H1 (cell line): ENCODE data around the gene ZBTB49. TPM values are rescaled to one million over a fixed set of nuclear protein-coding genes. Genes with fewer than 3 reads are reported as not detected.
"Not testable (repeated sequence)": the region's sequence is repeated elsewhere in the genome, so short reads cannot be mapped to it uniquely, and the experiment has no call there.

Experiments
- CTCF ChIA-PET: fragments of 300-600 bp; sonication (Branson Sonifier 250); formaldehyde crosslinking; loops from one replicate; lab custom pipeline; 2021; ENCODE audit not compliant: partially characterized antibody; lab: Charles Lee
- POLR2A ChIA-PET: fragments of 300-600 bp; sonication (Branson Sonifier 250); formaldehyde crosslinking; loops from one replicate; lab custom pipeline; 2021; ENCODE audit warnings: inconsistent platforms; ENCODE audit not compliant: partially characterized antibody; lab: Charles Lee
- DNase-seq, 2 experiments: peaks; one replicate each; pipeline versions ENCODE4 v3.0.0 to v3.0.0-alpha.2; 2010 to 2022; ENCODE audit warnings: low spot score in 2 of 2, low read depth in 1 of 2, mixed read lengths in 1 of 2
- FAIRE-seq: peaks from 2 replicates; lab custom pipeline; 2011; peaks lifted over from hg19 to GRCh38; lab: Jason Lieb, UNC
- H2AFZ ChIP-seq: 2 replicates; pipeline ENCODE4 v1.8.1; 2012; ENCODE audit warnings: low read length, inconsistent platforms
- H2AK5ac ChIP-seq: 2 replicates; pipeline ENCODE4 v1.6.1; 2013; ENCODE audit warnings: low read depth, low read length
- H2BK120ac ChIP-seq: replicated peaks from 2 replicates; pipeline ENCODE3; 2013; ENCODE audit warnings: low read depth, low read length, inconsistent platforms
- H2BK12ac ChIP-seq: 2 replicates; pipeline ENCODE4 v1.6.1; 2013; ENCODE audit warnings: low read depth, low read length
- H2BK15ac ChIP-seq: 2 replicates; pipeline ENCODE4 v1.6.1; 2013; ENCODE audit warnings: low read length
- H2BK20ac ChIP-seq: 2 replicates; pipeline ENCODE4 v1.6.1; 2013; ENCODE audit warnings: low read length
- H2BK5ac ChIP-seq: 2 replicates; pipeline ENCODE4 v1.6.1; 2013; ENCODE audit warnings: low read depth, low read length
- H3K14ac ChIP-seq: 2 replicates; pipeline ENCODE4 v1.6.1; 2013; ENCODE audit warnings: inconsistent platforms; ENCODE audit not compliant: insufficient read length
- H3K18ac ChIP-seq: 2 replicates; pipeline ENCODE4 v1.6.1; 2013; ENCODE audit warnings: low read length; ENCODE audit errors: extremely low read depth
- H3K23ac ChIP-seq: 2 replicates; pipeline ENCODE4 v1.6.1; 2013; ENCODE audit warnings: inconsistent platforms; ENCODE audit not compliant: insufficient read length
- H3K23me2 ChIP-seq: 2 replicates; pipeline ENCODE4 v1.6.1; 2013; ENCODE audit warnings: low read depth, low read length
- H3K27ac ChIP-seq: 2 replicates; pipeline ENCODE4 v1.6.1; 2011; ENCODE audit warnings: low read depth, low read length, inconsistent platforms
- H3K27me3 ChIP-seq, 4 experiments: replicated peaks in 1 of 4; 1 replicate in 1 of 4; 2 replicates in 3 of 4; pipeline versions ENCODE4 v1.6.1 to v1.8.1; 2011 to 2013; ENCODE audit warnings: low read length in 3 of 4, mild to moderate bottlenecking in 3 of 4, inconsistent platforms in 2 of 4, mixed read lengths in 2 of 4, moderate library complexity in 1 of 4; ENCODE audit not compliant: control insufficient read depth in 3 of 4, insufficient read depth in 3 of 4; ENCODE audit errors: extremely low read depth in 1 of 4
- H3K36me3 ChIP-seq, 4 experiments: 2 replicates each; pipeline versions ENCODE4 v1.6.1 to v1.8.1; 2011 to 2013; ENCODE audit warnings: mild to moderate bottlenecking in 4 of 4, low read length in 3 of 4, moderate library complexity in 2 of 4, control low read depth in 1 of 4, inconsistent platforms in 1 of 4; ENCODE audit not compliant: insufficient read depth in 4 of 4, control insufficient read depth in 2 of 4
- H3K4ac ChIP-seq: replicated peaks from 2 replicates; pipeline ENCODE3; 2013; ENCODE audit warnings: low read length, low read depth, mixed read lengths, inconsistent platforms; ENCODE audit not compliant: insufficient read length
- H3K4me1 ChIP-seq, 4 experiments: replicated peaks in 1 of 4; 1 replicate in 1 of 4; 2 replicates in 3 of 4; pipeline versions ENCODE4 v1.6.1 to v1.8.1; 2011 to 2013; ENCODE audit warnings: low read length in 3 of 4, inconsistent platforms in 2 of 4, mixed read lengths in 1 of 4; ENCODE audit not compliant: insufficient read depth in 4 of 4, control insufficient read depth in 3 of 4
- H3K4me2 ChIP-seq, 2 experiments: 2 replicates each; pipeline versions ENCODE4 v1.6.1 to v1.8.1; 2011 to 2013; ENCODE audit warnings: low read depth in 2 of 2, low read length in 2 of 2, control low read depth in 1 of 2, inconsistent platforms in 1 of 2, mild to moderate bottlenecking in 1 of 2; ENCODE audit not compliant: insufficient read depth in 1 of 2
- H3K4me3 ChIP-seq, 4 experiments: fragments of 200-600, 300-600 bp in 1 of 4; sonication (generic), shearing (Covaris generic), sonication (Bioruptor Twin) in 1 of 4; 2 replicates each; pipeline versions ENCODE4 v1.5.1 to v1.8.1; 2011 to 2016; ENCODE audit warnings: low read length in 4 of 4, low read depth in 3 of 4, control low read depth in 2 of 4, inconsistent platforms in 2 of 4, mild to moderate bottlenecking in 2 of 4, mixed read lengths in 1 of 4, moderate library complexity in 1 of 4; ENCODE audit not compliant: insufficient read depth in 2 of 4; ENCODE audit errors: extremely low read depth in 1 of 4
- H3K56ac ChIP-seq: replicated peaks from 2 replicates; pipeline ENCODE3; 2013; ENCODE audit warnings: low read depth, mild to moderate bottlenecking, mixed read lengths, low read length, inconsistent platforms; ENCODE audit not compliant: insufficient read length
- H3K79me1 ChIP-seq: 2 replicates; pipeline ENCODE4 v1.6.1; 2013; ENCODE audit warnings: low read depth, low read length, control low read depth
- H3K79me2 ChIP-seq, 2 experiments: 2 replicates each; pipeline versions ENCODE4 v1.6.1 to v1.8.1; 2012 to 2013; ENCODE audit warnings: low read length in 2 of 2, mild to moderate bottlenecking in 2 of 2, inconsistent platforms in 1 of 2; ENCODE audit not compliant: insufficient read depth in 2 of 2, control insufficient read depth in 1 of 2
- H3K9ac ChIP-seq, 4 experiments: replicated peaks in 1 of 4; 1 replicate in 1 of 4; 2 replicates in 3 of 4; pipeline versions ENCODE4 v1.6.1 to v1.8.1; 2011 to 2013; ENCODE audit warnings: low read depth in 3 of 4, low read length in 3 of 4, control low read depth in 2 of 4, mild to moderate bottlenecking in 2 of 4, moderate library complexity in 2 of 4, inconsistent platforms in 1 of 4; ENCODE audit errors: extremely low read depth in 1 of 4
- H3K9me3 ChIP-seq, 2 experiments: 2 replicates each; pipeline versions ENCODE4 v1.6.1 to v1.8.1; 2012 to 2013; ENCODE audit warnings: mild to moderate bottlenecking in 2 of 2, moderate library complexity in 2 of 2, control low read depth in 1 of 2, inconsistent platforms in 1 of 2, low read depth in 1 of 2, low read length in 1 of 2, mixed read lengths in 1 of 2; ENCODE audit not compliant: insufficient read depth in 2 of 2
- H4K20me1 ChIP-seq, 2 experiments: replicated peaks in 1 of 2; 2 replicates each; pipeline versions ENCODE3 to v1.8.1; 2011 to 2013; ENCODE audit warnings: inconsistent platforms in 2 of 2, low read length in 2 of 2, mild to moderate bottlenecking in 1 of 2; ENCODE audit not compliant: insufficient read depth in 2 of 2, control insufficient read depth in 1 of 2
- H4K5ac ChIP-seq: 2 replicates; pipeline ENCODE4 v1.6.1; 2013; ENCODE audit warnings: low read length, low read depth, mixed read lengths, inconsistent platforms; ENCODE audit not compliant: insufficient read length
- H4K8ac ChIP-seq: 2 replicates; pipeline ENCODE4 v1.8.0; 2013; ENCODE audit warnings: mild to moderate bottlenecking, moderate library complexity, low read length, inconsistent platforms; ENCODE audit not compliant: insufficient read depth; ENCODE audit errors: extremely low read depth
- H4K91ac ChIP-seq: replicated peaks from 2 replicates; pipeline ENCODE3; 2013; ENCODE audit warnings: low read length, mixed read lengths, inconsistent platforms; ENCODE audit not compliant: insufficient read length
- SAP30 ChIP-seq: fragments of 300-600 bp; sonication (generic); IDR thresholded peaks from 2 replicates; pipeline ENCODE4 v1.7.1; 2012; ENCODE audit warnings: low read length, moderate library complexity, mild to moderate bottlenecking, inconsistent platforms; ENCODE audit not compliant: insufficient read depth, insufficient replicate concordance
- SIRT6 ChIP-seq: IDR thresholded peaks from one replicate; pipeline ENCODE4 v1.7.1; 2012; ENCODE audit warnings: low read length, inconsistent platforms
- WGBS, 2 experiments: shearing (Covaris generic) in 1 of 2; methylation state at CpG; one replicate each; pipeline versions ENCODE4 v1.1.6 to v1.1.7; 2013 to 2015; ENCODE audit warnings: low lambda C conversion rate in 2 of 2, mixed read lengths in 2 of 2, inconsistent platforms in 1 of 2, low coverage in 1 of 2, missing lambda C conversion rate in 1 of 2; ENCODE audit not compliant: insufficient replicate concordance in 2 of 2, insufficient coverage in 1 of 2, insufficient read length in 1 of 2; ENCODE audit errors: extremely low coverage in 1 of 2, missing lambda C conversion rate in 1 of 2; 5-methylcytosine and 5-hydroxymethylcytosine counted together
- polyA plus RNA-seq, 7 experiments: library from polyadenylated mRNA; depleted of rRNA in 3 of 7; stranded (reverse) in 5 of 7; unstranded in 2 of 7; fragments of >200 nt in 5 of 7; fragments of 200-250 nt in 2 of 7; gene quantifications; 1 replicate in 5 of 7; 2 replicates in 1 of 7; 4 replicates in 1 of 7; pipeline versions ENCODE4 v1.2.1 to v1.2.3, GENCODE V29; 2011 to 2013; ENCODE audit warnings: missing spikeins in 2 of 7, mixed read lengths in 2 of 7
- total RNA-seq: library from RNA; stranded (reverse); fragmentation: NEBNext Ultra II Directional; extraction: Animal tissue kit (Norgen Biotek cat#: 25700); gene quantifications from 2 replicates; pipeline ENCODE4 v1.2.1, GENCODE V29; 2021

ZBTB49 gene
- total and polyA plus RNA-seq, 2 of the 8 experiments (the other 6 are each of a cell fraction or from before 2014, with no cell fraction given) = 4.2 to 6.8 TPM

GRCh38 chr4:4256799-4257198 lies 33.3 kb upstream of the ZBTB49 start:
- no peaks in the 10 kb centered on the region for H3K27me3 ChIP-seq
- H3K9ac ChIP-seq = no peak overlapping the region
- no peak for TF ChIP-seq SIRT6
- no peak for TF ChIP-seq SAP30
- no peaks in the 10 kb centered on the region for H3K79me2 ChIP-seq
- no peaks in the 10 kb centered on the region for H3K9me3 ChIP-seq
- no peak overlapping the region; the same call in 1 of the 2 replicates for H2BK12ac ChIP-seq
- ChIA-PET CTCF (interaction anchor here (0.7 to 2.0 kb wide), 2 partner anchors 79 to 175 kb away, joined by 4 to 6 read pairs; no protein-coding TSS in a partner anchor), POLR2A (no interaction called here)
- no peak overlapping the region for H4K5ac ChIP-seq
- H2BK20ac ChIP-seq = no peak overlapping the region
- H2BK120ac ChIP-seq = no peak overlapping the region
- no peaks in the 10 kb centered on the region for H4K20me1 ChIP-seq
- H2AFZ ChIP-seq = no peak overlapping the region
- no peak overlapping the region for H3K18ac ChIP-seq
- H2BK15ac ChIP-seq = no peak overlapping the region
- H2AK5ac ChIP-seq = no peak overlapping the region
- no peaks in the 10 kb centered on the region for H3K36me3 ChIP-seq
- H3K27ac ChIP-seq = no peak overlapping the region
- no peak overlapping the region for H2BK5ac ChIP-seq
- no peak overlapping the region for H3K4me2 ChIP-seq
- FAIRE-seq = no peak
- no peaks in the 10 kb centered on the region for H3K4me1 ChIP-seq
- no peak overlapping the region for H4K8ac ChIP-seq
- H3K23me2 ChIP-seq = no peaks in the 10 kb centered on the region
- no peaks in the 10 kb centered on the region for H3K79me1 ChIP-seq
- no peak overlapping the region for H4K91ac ChIP-seq
- no peak overlapping the region for H3K56ac ChIP-seq
- no peak overlapping the region for H3K4ac ChIP-seq
- 80% methylated on average over 10 of the region's 10 CpGs; no CpG with 5 or more reads in 1 of the 2 experiments for WGBS, 2 experiments
- H3K4me3 ChIP-seq = no peak overlapping the region
- no peak overlapping the region for H3K23ac ChIP-seq
- DNase-seq = no peak
- no peak overlapping the region for H3K14ac ChIP-seq

- H4K8ac ChIP-seq, H3K4ac ChIP-seq, H4K91ac ChIP-seq, H3K4me2 ChIP-seq, H3K14ac ChIP-seq, H2BK5ac ChIP-seq, H3K27me3 ChIP-seq, H3K79me2 ChIP-seq, H4K20me1 ChIP-seq, H3K36me3 ChIP-seq, H4K5ac ChIP-seq, POLR2A ChIA-PET, H3K18ac ChIP-seq, H3K4me3 ChIP-seq, H3K9ac ChIP-seq, H2BK15ac ChIP-seq, H3K23ac ChIP-seq, H3K79me1 ChIP-seq, H2BK120ac ChIP-seq, CTCF ChIA-PET, H3K9me3 ChIP-seq, H2BK12ac ChIP-seq, H2AFZ ChIP-seq, DNase-seq, H3K56ac ChIP-seq, H3K4me1 ChIP-seq, H2AK5ac ChIP-seq, H3K23me2 ChIP-seq, H2BK20ac ChIP-seq, FAIRE-seq, H3K27ac ChIP-seq: not testable (repeated sequence)
- 91% methylated on average over 3 of the region's 3 CpGs; no CpG with 5 or more reads in 1 of the 2 experiments for WGBS, 2 experiments
Measured at GRCh38 chr4:4257705-4258104, 32.3 kb upstream of the ZBTB49 start.
